ENCODE results near the gene ABHD14A.
A peak's percentile ranks its signal among the peaks of the same experiment; 100 is the strongest.

ABHD14A gene

DNA sequence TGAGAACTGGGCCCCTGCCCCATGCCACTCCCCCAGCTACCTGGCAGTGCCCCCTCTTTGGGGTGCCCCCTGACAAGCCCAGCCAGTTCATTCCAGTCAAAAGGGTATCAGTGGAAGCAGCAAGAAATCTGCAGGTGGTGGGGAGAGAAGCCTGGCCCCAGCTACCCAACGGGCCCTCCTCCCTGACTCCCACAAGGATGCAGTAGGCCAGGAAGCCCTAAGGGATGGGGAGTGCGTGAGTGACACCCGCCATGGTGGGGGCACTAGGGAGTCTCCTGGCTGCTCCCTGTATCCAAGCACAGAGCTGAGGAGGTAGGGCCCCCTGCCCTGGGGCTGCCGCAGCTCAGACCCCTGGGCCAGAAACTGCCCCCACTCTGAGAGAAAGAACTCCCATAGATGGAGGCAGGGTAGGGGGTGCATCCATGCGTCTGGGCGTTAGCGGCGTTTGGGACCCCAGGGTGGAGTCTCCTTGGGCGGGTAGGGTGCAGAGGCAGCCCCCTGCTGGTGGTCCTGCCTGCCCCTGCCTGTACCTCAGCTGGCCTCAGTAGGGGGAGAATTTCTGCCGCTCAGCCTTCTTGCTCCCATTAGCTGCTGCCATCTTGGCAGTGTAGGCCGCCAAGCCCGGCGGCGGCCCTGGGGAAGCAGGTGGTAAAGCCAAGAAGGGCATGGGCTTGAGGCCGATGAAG is 17.2 kb upstream of the ABHD14A start:
- no peak for DNase-seq

DNA sequence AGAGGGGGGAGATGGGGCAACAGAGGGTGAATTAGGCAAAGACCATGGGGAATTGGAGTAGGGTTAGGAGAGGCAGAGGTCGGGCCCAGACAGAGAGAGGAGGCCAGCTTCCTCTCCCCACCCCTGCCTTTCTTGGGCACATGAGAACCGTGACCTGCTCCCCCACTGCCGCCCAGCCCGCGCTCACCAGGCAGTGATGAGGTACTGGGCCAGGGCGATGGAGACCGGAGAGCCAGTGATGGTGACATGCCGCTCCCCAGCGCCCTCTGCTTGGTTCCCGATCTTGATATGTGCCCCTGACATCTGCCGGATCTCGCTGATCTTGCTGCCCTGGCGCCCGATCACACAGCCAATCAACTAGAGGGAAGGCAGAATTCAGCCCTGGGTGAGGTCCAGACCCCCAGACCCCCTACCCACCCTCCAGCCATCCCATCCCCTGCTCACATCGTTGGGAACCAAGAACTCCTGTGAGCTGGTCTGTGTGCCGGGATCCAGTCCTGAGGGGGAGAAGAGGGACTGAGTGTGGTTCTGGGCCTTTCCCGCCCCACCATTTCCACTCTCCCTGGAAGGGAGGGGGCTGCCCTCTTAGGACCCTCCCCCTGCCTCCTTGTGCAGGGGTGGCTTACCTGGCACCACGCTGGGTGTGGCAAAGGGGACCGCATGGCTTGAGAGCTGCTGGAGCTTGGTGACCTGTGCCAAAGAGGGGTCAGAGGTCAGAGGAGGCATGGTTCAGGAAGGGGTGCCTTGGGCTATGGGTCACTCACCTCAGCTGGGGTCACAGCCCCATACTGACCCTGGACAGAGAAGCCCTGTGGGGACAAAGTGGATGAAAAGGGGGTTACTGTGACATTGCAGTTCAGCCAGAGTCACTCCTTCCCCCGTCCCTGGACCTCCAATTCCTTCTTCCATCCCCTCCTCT is 16.0 kb upstream of the ABHD14A start:
- no peak for DNase-seq

DNA sequence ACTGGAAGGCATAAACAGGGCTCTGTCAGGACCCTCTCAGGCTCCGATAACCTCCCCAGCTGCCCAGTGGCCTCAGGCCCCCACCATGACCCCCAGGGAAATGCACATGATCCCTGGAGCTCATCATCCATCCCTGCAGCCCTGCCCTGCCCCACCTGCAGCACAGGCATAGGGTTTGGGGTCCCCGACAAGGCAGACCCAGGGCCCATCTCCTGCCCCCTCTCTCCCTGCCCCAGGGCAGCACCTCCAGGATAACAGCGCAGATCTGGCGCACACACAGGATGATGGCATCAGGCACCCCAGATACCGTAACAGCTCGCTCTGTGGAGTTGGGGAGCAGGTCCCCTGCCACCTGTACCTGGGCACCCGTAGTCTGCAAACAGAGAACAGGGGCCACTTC is 15.2 kb upstream of the ABHD14A start:
- DNase-seq, result no peak

DNA sequence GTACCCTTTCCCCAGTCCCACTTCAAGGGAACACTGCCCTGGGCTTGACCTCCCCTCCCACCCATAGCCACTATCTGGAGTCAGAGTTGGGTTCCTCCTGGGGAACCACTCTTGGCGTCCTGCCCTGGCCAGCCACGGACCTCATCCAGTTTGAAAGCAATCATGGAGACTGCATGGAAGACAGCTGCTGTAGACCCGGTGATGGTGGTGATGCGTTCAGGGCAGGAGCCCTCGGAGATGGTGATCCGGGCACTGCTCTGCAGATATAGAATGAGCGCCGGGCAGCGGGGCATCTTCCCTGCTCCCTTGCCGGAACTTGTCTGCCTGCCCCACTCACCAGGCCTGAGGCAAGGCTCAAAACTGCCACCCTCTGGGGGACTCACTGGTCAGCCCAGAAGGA is 14.5 kb upstream of the ABHD14A start:
- DNase-seq, result no peak

DNA sequence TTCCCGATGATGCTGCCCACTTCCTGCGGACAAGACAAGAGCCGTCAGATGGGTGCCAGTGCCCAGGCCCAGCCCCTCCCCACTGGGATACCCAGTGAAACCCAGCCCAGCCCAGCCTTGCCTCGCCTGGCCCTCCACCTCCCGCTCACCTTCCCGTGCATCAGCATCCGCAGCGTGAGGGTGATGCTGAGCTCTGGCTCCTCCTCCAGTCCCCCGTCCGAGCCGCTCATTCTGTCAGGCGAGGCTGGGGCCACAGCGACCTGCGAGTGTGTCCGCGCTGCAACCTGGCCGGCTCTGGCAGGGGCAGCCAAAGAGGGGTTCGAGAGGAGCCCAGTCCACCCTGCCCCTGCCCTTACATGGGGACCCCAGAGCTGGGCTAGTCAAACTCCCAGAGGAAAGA is 13.9 kb upstream of the ABHD14A start:
- DNase-seq, result no peak

DNA sequence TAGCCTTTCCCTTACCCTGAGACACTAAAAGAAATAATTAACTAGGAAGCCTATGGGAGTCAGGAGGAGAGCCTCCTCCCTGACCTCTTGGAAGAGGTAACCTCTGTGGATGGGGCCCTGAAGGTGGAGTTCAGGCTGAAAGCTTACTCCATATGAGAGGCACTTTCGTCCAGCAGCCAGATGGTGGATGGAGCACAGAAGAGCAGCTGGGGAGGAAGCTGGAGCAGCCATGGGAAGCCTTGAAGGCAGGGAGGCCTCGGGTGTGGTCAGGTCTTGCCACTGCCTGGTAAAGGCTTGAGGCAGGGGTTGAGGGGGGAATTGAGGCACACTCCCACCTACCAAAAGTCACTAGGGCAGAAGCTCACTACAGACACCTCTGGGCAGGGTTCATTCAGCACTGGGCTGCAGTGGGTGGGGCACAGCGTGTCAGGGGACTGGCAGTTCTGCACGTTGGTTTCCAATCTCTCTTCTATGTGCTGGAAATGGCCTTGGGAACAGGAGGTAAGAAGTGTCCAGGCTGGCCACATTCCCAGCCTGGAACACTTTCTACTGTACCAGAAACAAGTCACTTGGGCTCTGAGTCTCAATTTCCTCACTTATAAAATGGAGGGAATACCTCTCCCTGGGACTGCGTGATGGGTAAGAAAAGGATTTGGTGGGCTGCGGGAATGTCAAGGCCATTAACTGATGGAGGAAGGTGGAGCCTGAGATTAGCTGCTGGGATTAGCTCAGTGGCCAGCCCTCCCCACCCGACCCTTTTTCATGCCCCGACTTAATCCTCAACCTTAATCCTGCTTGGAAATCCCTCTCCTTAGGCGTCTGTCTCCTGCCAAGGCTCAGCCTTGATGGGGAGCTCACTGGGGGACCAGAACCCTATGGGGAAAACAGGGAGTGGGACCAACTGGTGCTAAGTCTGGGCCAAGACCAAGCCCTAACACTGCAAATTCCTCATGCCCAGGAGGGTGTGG is 13.0 kb upstream of the ABHD14A start:
- no peak for DNase-seq

DNA sequence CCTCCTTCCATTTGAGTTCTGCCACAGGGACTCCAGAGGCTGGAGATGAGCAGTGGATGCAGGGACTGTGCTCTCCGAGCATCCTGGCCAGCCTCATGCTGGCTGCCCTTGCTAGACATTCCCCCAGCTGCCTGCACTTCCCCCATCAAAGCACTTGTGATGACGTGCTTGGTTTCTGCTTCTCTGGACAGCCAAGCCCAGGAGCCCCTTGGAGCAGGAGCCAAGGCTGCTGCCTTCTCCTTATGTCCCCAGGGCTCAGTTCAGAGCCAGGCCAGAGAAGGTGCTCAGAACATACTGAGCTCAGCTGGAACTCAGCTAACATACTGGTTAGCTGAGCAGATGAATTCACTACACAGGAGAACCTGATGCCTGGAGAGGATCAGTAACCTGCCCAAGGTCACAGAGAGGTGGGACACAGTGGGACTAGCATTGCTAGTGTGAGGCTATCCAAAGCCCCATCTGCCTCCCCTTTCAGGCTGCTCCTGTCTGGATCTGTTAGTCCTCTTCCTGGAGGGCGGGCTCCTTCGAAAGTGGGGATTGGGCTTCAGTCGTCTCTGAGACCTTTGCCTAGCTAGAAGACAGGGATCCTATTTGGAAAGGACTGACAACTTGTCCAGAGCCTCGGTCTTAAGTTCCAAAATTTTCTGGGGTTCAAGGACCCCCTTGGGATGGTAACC is 11.9 kb upstream of the ABHD14A start:
- DNase-seq, result no peak

DNA sequence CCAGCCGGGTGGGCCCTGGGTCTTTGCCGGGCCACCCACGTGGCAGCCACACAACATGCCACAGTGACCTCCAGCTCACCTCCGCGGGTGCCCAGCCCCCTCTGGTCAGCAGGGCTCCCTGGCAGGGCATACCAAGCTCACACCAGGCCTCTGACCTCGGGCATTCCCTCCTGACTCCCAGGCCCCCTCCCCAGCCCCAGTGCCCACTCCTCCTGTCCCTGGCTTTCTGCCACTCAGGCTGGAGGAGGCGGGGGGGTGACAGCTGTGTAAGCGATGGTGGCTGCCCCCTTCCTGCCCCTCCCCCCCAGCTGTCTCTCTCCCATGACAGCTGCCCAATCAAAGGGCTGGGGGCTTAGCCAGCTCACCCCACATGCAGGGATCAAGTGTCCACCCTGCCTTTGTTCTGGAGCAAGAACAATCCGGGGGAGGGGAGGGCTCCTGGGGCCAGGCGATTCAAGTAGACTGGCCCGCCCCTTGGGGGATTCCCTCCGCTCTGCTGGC is 10.9 kb upstream of the ABHD14A start:
- DNase-seq, result no peak

DNA sequence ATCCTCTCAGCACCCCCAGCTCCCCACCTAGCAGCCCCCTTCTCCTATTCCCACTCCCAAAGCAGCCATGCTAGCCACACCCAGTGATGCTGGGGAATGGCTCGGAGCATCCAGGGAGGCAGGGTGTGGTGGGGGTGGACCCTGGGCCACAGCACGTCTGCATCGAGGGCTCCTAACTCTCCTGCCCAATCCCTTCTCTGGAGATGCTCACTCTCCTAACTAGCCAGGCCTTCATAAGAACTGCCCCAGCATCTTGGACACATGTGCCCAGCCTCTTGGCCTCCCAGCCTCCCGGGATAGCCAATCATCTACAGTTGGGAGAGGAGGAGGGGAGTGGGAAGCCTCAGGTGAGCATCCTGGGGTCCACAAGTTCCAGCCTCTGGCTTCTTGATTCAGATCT is 10.3 kb upstream of the ABHD14A start:
- DNase-seq, result no peak

DNA sequence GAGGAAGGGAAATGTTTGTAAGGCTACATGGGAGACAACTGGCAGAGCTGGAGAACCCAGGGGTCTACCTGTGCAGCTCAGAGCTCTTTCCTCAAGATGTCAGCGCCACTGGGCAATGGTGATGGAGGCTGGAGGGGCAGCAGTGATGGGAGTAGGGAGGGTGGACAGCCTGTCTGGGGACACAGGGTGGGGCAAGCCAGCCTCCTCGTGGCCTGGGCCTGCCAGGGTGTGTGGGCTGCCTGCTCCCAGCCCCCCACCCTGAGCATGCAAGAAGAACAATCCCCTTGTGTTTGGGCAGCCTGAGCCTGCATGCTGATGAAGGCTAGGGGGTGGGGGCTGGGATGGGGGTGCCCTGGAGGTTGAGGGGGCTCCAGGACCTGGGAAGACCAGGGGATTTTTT is 8.8 kb upstream of the ABHD14A start:
- DNase-seq, result no peak

DNA sequence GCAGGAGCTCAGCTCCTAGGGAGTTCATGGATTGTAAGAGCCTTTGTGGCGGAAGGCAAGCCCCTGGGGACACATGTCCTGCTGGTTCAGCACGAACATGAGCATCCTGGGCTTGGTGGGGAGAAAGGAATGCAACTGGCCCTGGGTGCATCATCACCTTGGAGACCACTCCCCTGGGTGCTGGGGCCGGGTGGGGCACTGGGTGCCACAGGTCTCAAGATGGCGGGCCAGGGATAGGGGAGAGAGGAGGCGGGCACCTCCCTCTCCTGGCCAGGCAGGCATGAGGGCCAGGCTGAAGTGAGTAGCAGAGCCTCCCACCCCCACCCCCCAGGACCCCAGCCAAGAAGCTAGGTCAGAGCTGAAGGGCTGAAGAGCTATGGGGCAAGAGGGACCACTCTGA is 8.4 kb upstream of the ABHD14A start:
- no peak for DNase-seq

DNA sequence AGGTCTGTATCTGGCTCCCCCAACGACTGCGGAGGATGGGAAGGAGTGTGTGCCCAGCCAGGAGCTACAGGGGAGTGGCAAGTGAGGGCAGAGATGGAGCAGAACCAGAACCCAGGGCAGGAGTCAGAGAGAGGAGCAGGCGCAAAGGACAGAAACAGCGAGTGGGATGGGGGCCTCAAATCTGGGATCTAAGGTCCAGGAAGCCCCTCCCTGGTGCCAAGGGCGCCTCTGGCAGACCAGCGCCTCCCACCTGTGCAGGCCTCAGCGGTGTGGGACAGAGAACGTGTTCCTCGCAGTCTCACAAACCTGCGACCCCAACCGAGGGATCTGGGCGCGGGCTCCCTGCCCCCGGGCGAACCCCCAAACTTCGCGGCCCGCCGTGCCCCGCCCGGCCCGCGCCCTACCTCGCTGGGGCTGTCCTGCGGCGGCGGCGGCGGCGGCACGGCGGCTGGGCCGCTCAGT is 7.9 kb upstream of the ABHD14A start:
- DNase-seq, result peak in 1 of 3 donors; percentile 65

DNA sequence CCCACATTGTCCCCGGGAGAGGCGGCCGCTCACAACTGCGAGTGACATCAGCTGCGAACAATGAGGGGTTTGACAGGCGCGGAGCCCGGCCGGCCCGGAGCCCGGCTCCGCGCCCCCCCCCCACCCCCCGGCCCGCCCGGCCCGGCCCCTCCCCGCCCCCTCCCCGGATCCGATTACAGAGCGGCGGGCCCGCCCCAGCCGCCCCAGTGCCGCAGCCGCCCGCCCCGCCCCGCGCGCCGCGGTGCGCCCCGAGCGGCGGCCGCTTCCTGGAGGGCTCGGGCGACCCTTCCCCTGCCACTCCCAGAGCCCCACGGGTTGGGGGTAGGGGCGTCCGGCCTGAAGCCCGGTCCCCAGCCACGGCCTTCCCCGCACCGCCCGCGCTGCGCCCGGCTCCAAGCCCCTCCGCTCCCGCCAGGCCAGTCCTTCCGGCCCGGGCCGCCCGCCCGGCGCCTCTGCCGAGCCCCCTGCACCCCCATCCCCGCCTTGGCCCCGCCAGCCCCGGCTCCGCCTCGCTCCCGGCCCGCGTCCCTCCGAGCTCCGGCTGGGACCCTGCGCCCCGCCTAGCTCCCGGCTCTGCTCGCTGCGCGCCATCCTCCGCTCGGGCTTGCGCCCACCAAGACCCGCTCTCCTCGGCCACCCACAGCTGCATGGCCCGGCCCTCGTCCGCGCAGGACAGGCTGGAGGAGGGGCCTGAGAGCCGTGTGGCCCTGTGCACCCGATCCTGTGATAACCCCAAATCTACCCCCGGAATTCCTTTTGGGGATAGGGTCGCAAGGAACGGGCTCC is 7.3 kb upstream of the ABHD14A start, which contains the start of gene PCBP4:
TSS of gene PCBP4 (minus strand) at position 71 of the 786 bp plus-strand sequence. CDS start 6,214 bp downstream, outside the sequence.
- DNase-seq, result no peak

DNA sequence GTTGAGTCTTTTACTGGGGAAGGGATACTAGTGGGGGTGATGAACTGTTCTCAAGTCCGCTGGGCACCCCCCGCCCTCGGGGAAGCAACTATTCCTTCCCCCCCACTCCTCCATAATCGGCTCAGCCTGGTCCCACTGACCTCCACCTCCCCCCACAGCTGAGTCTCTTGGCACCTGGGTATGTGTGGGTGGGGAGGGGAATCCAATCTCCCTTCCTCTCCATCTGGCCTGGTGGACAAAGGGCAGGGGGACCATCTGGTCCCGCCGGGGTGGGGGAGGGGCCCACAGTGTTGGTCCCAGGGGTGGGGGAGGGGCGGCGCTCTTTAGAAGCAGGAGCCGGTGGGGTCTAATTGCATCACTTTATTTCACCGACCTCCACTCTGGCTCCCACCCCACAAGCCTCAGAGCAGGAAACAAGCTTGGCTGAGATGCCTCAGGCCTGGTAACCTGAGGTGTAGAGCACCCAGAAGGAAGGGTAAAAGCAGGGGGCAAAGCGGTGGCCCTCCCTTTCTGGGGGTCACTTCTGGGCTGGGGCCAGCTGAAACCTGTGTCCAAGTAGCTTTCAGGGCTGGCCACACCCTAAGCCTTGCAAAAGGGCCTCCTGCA is 6.6 kb upstream of the ABHD14A start:
- no peak for DNase-seq

DNA sequence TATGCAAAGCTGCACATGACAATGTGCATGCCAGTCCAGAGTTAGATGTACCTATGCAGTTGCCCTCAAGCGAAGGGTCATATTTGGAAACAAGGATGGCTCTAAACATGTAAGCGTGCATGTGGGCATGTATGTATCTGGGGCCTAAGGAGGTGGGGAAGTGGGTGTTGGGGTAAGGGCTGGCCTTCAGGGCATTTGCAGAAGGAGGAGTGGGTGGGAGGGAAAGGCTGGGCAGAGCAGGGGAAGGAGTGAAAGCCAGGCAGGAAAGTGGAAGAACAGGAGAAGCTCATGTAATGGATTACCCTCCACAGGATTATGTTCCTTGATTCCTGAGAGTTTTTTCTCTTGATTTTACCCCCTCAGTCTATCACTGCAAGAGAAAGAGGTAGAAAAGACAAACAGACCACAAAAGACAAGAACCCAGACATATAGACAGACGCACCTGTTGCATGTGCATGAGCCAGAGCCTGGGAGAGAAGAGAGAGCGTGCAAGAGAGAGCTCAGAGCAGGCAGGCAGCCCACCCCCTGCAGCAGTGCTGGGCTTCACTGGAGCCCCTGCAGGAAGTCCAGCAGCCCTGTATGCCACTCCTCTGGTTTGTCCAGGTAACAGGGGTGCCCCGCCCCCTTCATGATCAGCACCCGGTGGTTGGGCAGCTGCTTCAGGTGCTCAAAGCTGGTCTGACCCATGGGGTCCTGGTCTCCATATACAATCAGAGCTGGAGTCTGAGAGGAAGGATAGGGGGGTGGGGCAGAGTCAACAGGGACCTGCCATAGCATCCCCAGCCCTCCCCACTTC is 5.8 kb upstream of the ABHD14A start:
- DNase-seq, result no peak

DNA sequence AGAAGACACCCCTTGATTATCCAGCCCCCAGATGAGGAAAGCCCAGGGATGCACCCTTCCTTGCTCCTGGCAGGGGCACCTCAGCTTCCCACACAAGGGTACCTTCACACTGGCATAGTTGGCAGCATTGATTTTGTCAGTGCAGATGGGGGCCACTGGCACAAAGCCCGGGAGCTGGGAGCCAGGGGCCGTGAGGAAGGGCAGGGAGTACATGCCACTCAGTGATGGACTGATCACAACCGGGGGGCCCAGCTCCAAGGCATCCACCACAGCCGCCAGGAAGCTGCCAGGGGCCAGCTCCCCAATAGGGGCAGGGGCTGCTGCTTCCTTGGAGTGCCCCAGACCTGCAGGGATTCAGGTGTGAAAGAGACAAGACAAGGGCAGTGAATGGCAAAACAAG is 5.0 kb upstream of the ABHD14A start:
- no peak for DNase-seq

DNA sequence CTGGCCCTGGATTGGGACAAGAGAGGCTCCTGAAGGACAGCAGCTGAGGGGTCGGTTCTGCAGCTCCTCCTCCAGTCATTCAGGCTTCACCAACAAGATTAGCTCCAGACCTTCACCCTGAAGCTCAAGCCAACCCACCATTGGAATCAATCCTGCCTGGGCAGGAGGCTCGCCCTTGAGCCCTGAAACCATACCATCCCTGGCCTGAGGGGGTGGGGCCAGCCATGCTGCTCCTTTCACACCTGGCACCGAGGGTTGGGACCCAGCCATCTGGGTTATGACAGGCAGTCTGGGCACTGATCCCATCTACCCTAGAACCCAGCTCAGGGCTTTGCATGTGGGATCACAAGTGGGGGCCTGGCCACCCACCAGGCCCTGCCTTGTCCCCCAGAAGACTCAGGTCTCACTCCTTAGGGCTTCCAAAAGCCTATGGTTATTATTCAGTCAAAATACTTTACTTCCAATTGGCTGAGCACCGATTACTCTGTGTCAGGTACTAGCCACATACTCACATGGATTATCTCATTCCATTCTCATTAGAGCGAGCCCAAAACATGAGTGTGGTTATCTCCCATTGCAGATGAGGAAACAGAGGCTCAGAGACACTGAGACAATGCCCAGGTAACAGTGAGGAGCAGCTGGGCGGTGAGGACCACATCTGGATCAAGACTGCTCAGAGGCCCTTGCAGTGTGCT is 4.1 kb upstream of the ABHD14A start:
- DNase-seq, result no peak

DNA sequence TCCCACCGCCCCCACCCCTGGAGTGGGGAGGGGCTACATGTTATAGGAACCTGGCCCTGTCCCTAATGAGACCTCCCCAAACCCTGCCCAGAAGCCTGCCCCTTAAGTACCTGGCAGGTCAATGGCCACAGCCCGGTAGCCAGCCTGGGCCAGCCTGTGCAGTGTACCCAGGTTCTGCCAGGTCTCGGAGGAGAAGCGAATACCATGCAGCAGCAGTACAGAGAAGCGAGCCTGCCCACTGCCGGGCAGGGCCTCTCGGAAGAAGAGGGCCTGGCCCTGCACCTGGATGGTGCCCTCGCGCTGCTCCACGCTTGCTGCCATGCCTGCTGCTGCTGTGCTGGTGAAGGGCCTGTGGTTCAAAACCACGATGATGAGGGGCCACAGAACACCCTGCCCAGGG is 3.5 kb upstream of the ABHD14A start:
- DNase-seq, result no peak

DNA sequence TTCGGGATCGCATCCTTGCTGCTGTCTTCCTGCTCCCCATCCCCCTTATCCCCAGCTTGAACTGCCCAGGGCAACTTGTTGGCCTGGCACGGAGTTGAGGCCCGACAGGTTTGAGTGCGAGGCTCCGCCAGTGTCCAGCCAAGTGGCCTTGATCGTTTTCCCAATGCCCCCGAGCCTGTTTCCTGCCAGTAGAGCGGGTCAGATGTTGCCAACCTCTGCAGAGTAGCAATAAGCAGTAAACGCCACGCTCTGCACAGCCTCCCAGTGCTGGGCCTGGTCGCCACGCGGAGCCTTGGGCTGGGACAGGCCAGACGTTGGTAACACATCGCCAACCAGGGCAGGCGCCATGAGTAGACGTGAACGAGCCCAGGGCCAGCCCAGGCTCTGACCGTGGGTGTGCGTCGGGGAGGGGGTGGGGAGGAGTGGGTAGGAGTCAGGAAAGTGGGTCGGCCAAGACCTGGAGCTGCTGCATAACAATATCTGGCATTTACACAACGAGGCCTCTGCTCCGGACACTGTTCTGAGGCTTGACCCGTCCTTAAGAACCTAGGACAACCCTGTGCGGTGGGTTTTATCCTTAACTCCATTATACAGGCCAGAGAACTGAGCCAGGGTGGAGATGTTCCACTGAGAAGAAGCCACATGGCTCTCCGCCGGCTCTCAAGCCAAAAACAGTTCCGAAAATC is 444 bp upstream of the ABHD14A start:
- no peak for DNase-seq

All from suppressor macrophage treated with lipopolysaccharide for 1 hour (primary cell).